ENCODE measurements around the gene PKMYT1.

PKMYT1 gene

DNA sequence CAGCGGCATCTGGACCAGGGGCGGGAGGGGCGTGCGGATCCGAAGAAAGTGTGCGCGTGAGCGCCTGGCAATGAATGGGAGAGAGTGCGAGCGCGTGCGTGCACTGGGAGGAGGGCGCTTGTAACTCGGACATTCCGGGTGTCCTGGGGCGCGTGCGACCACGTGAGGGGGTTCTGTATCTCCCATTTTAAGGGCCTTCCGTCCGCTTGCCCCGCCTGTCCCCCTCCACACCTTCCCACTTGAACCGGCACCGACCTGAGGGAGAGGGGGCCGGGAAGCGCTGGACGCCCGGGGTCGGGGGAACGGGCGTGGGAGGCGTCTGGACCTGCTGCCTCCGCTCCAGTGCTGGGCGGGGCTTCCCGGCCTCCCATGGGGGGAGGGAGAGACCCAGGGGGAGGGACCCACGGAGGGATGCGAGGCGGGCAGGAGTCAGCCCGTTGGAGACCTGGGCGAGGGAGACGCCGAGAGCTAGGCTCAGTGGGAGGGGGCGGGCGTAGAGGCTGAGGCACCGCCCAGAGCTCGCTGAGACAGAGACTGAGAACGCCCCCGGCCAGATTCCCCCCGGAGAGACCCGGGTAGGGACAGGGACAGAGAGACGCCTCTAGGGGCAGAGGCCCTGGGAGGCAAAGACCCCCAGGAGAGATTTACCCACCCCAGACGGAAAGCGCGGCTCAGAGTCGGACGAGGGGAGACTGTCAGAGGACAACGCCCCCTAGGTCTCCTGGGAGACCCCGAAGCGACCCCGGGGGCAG, 16.3 kb downstream of the PKMYT1 start, which contains the start of gene KREMEN2:
Gene KREMEN2 (plus strand): TSS at position 553 of the 752 bp plus-strand sequence. CDS start 246 bp downstream, outside the sequence.
- Histone ChIP-seq H3K79me2 (ENCODE audit: low read length) (peaks cover 25% of the 10 kb centered on the region), H3K27me3 (ENCODE audit: low read depth, low read length) (no peaks in the 10 kb centered on the region), H4K20me1 (ENCODE audit: insufficient read depth, low read length) (peaks cover 10% of the 10 kb centered on the region), H3K27ac (ENCODE audit: low read length) (peak within 1 kb of the TSS; percentile 88), H3K4me1 (ENCODE audit: low read length) (peaks cover 52% of the 10 kb centered on the region), H3K4me3 (ENCODE audit: low read length) (peak within 1 kb of the TSS; percentile 91), H2AFZ (ENCODE audit: low read depth, low read length) (no peak within 1 kb of the TSS), H3K4me2 (ENCODE audit: low read length) (peak within 1 kb of the TSS; percentile 97), H3K9me3 (ENCODE audit: insufficient read depth, low read length) (no peaks in the 10 kb centered on the region), H3K36me3 (replicated peaks; ENCODE audit: low read depth, low read length) (peaks cover 9% of the 10 kb centered on the region), H3K9ac (ENCODE audit: low read length) (peak within 1 kb of the TSS; percentile 98)
- TF ChIP-seq EZH2phosphoT487 (IDR thresholded peaks at IDR 0.05; ENCODE audit: low read depth) (no peak), CTCF (IDR thresholded peaks at IDR 0.05; ENCODE audit: low read depth, low read length) (peak; percentile 41)

DNA sequence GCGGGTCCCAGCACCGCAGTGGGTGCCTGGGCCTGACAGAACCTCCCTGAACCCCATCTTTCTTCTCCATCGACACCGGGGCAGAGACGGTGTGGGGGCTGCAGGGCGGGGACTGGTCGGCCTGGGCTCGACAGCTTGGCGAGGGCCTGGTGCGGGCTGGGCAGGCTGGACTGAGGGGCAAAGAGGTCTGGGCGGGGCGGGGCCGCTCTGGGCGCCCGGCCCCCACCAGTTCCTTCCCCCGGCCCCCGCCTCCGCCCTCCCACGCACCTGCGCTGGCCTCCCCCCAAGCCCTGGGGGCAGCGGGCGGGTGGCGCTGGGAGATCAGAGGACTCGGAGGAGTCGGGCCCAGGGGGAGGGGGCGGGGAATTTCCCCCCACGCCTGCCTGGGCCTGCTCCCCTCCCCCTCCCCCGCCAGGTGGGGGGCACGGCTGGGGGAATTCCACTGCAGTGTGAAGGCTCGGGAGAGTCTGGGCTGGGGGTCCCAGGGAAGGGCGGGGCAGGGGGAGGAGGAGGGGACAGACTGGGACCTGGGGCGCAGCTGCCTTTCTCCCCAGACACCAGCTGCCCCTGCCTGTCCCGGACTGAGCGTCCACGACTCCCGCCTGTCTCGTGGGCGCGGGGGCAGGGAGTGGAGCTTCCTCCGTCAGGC, 17.0 kb downstream of the PKMYT1 start:
- no peaks in the 10 kb centered on the region for H3K27me3 ChIP-seq (ENCODE audit: low read depth, low read length)
- H3K36me3 ChIP-seq (replicated peaks; ENCODE audit: low read depth, low read length) = peaks cover 9% of the 10 kb centered on the region
- peaks cover 10% of the 10 kb centered on the region for H4K20me1 ChIP-seq (ENCODE audit: insufficient read depth, low read length)
- H3K9me3 ChIP-seq (ENCODE audit: insufficient read depth, low read length) = no peaks in the 10 kb centered on the region
- peak overlapping the region; percentile 98 for H3K9ac ChIP-seq (ENCODE audit: low read length)
- no peak for TF ChIP-seq EZH2phosphoT487 (IDR thresholded peaks at IDR 0.05; ENCODE audit: low read depth)
- no peak for TF ChIP-seq CTCF (IDR thresholded peaks at IDR 0.05; ENCODE audit: low read depth, low read length)
- peaks cover 50% of the 10 kb centered on the region for H3K4me1 ChIP-seq (ENCODE audit: low read length)
- peak overlapping the region; percentile 91 for H3K4me3 ChIP-seq (ENCODE audit: low read length)
- H2AFZ ChIP-seq (ENCODE audit: low read depth, low read length) = no peak overlapping the region
- peaks cover 25% of the 10 kb centered on the region for H3K79me2 ChIP-seq (ENCODE audit: low read length)
- H3K27ac ChIP-seq (ENCODE audit: low read length) = peak overlapping the region; percentile 88
- peak overlapping the region; percentile 97 for H3K4me2 ChIP-seq (ENCODE audit: low read length)

DNA sequence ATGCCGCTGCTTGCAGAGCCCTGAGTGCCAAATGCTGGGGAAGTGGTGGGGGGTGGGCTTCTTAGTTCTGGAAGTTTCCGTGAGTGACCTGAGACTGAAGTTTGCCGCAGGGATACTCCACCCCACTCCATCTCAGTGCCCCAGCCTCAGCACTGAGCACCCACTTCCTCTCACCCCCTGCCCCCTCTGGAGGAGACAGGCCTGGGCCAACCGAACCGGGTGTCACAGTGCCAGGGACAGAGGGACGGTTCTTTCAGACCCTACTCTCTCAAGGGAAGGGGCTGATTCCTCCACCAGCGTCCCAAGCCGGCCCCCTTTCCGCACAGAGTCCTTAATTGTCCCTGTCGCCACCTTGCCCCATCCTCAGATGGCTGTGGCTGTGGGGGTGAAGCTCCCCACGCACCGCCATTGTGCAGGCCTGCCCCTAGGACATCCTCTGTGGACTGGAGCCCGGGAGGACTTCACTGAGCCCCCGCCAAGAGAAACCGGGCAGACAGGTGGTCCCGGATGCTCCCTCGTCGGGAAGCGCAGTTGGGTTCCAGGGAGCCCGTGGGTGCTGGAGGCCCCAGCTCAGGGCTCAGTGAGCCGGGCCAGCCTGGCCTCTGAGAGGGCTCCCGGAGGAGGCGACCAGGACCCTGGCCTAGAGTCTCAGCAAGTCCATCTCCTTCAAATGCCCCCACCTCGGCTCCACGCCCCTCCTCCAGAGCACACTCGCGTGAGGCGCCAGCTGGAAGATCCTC, 17.7 kb downstream of the PKMYT1 start:
- Histone ChIP-seq H3K36me3 (replicated peaks; ENCODE audit: low read depth, low read length) (peaks cover 6% of the 10 kb centered on the region), H3K79me2 (ENCODE audit: low read length) (peaks cover 25% of the 10 kb centered on the region), H3K4me1 (ENCODE audit: low read length) (peaks cover 46% of the 10 kb centered on the region), H3K27ac (ENCODE audit: low read length) (peak overlapping the region; percentile 88), H3K9me3 (ENCODE audit: insufficient read depth, low read length) (no peaks in the 10 kb centered on the region), H3K9ac (ENCODE audit: low read length) (peak overlapping the region; percentile 98), H3K4me2 (ENCODE audit: low read length) (peak overlapping the region; percentile 97), H3K4me3 (ENCODE audit: low read length) (peak overlapping the region; percentile 91), H3K27me3 (ENCODE audit: low read depth, low read length) (no peaks in the 10 kb centered on the region), H2AFZ (ENCODE audit: low read depth, low read length) (no peak overlapping the region), H4K20me1 (ENCODE audit: insufficient read depth, low read length) (peaks cover 10% of the 10 kb centered on the region)
- TF ChIP-seq CTCF (IDR thresholded peaks at IDR 0.05; ENCODE audit: low read depth, low read length) (no peak), EZH2phosphoT487 (IDR thresholded peaks at IDR 0.05; ENCODE audit: low read depth) (no peak)
